HFF-Myc (cell line): ENCODE data around the gene FAM170B.

Experiments
- DNase-seq: peaks from one replicate; pipeline ENCODE4 v3.0.0-alpha.2; 2011; ENCODE audit warnings: low read depth; ENCODE audit errors: extremely low read depth
- H3K4me3 ChIP-seq: replicated peaks from 2 replicates; pipeline ENCODE4 v1.5.1; 2011; ENCODE audit warnings: low read depth, mild to moderate bottlenecking, control low read depth, low read length
- CTCF ChIP-seq: IDR thresholded peaks from 2 replicates; pipeline ENCODE4 v1.5.1; 2012; ENCODE audit warnings: mild to moderate bottlenecking, low read depth, low read length, control low read depth; ENCODE audit errors: missing control alignments

Gene FAM170B

GRCh38 chr10:49129376-49129775 is 4.4 kb downstream of the FAM170B start:
- TF ChIP-seq CTCF: no peak
- no peak overlapping the region for H3K4me3 ChIP-seq
- DNase-seq: no peak

DNA sequence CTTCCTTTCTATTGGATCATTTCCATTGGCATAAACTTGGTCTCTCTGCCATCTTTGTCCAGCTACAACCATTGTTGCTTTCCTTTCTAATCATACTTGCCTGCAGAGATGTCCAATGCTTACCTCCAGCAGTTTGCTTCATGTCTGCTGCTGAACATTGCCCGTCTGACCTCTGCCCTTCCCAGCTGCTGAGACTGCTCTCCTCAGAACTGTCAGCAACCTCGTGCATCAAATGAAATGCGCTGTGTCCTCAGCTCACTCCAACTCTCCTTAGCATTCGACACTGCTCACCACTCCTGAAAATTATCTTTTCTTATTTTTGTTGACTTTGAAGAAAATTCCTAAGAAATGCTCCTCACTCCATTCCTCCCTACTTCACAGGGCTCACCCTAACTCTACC is 5.0 kb downstream of the FAM170B start:
- no peak for DNase-seq
- no peak for TF ChIP-seq CTCF
- H3K4me3 ChIP-seq: no peak overlapping the region

DNA sequence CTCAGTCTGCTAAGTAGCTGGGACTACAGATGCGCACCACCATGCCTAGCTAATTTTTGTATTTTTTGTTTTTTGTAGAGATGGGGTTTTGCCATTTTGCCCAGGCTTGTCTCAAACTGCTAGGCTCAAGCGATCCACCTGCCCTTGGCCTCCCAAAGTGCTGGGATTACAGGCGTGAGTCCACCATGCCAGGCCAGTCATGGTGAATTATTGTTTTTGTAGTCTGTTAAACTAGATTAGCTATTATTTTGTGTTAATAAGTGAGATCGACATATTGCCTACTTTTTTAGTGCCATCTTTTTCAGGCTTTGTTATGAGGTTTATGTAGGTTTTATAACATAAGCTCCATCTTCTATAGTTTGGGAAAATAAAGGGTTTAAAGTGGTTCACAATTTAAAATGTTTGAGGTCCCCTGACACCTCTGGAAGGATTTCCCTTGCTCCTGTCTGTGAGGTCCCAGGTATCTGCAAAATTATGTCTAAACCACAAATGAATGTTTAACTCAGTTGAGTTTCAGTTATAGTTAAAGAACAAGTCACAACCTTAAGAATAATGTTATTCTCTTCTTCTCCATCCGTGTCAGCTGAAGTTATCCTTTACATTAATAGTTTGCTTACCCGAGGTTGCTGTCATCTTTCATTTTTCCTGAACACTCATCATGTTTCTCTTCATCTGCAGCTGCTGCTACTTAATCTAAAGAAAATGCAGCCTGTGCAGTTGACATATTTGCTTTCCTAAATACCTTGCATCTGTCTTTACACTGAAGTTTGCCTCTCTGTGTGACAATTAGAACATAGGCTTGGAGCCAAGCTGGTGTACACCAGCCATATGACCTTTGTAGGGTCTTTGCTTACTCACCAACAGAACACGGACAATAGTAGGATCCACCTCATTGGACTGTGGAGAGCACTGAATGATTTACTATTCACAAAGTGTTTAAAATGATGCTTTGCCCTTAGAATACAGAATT is 9.6 kb downstream of the FAM170B start:
- TF ChIP-seq CTCF: no peak
- no peak for DNase-seq
- no peak overlapping the region for H3K4me3 ChIP-seq

GRCh38 chr10:49120911-49121310 is 12.9 kb downstream of the FAM170B start:
- H3K4me3 ChIP-seq: no peak overlapping the region
- TF ChIP-seq CTCF: no peak
- DNase-seq: no peak

- TF ChIP-seq CTCF: no peak
These were observed 14.1 kb downstream of the FAM170B start for GRCh38 chr10:49119746-49120145.

GRCh38 chr10:49118430-49119074 is 15.3 kb downstream of the FAM170B start:
- no peak for TF ChIP-seq CTCF
- DNase-seq: no peak
- H3K4me3 ChIP-seq: no peak overlapping the region

More at GRCh38 chr10:49119746-49120145, 14.1 kb downstream of the FAM170B start:
- no peak for DNase-seq
- H3K4me3 ChIP-seq: no peak overlapping the region
